ENCODE results near the gene TAF9. TPM values are rescaled to one million over a fixed set of nuclear protein-coding genes. Genes with fewer than 3 reads are reported as not detected.

Gene TAF9
- polyA plus RNA-seq, 1 of the 3 experiments (the other 2 are of a cell fraction) = 106 TPM

DNA sequence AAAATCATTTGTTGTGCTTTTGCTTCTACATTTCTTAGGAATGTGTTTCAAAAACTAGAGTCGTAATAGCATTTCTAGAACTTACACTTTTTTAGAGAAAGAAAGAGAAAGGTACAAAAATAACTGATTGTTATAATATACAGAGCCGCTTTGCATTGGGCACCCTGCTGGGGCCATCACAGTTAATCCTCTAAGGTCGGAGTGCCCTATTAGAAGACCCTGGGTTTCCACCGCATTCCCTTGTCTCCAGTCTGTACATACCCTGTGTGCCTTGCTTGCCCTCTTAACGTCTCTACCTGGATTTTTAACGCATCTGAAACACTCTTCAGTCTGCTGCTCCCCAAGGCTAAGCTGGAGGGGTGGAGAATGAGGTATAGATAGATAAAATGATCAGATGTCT lies 46.9 kb upstream of the TAF9 start (continued):
- TF ChIP-seq, protein P1, sequence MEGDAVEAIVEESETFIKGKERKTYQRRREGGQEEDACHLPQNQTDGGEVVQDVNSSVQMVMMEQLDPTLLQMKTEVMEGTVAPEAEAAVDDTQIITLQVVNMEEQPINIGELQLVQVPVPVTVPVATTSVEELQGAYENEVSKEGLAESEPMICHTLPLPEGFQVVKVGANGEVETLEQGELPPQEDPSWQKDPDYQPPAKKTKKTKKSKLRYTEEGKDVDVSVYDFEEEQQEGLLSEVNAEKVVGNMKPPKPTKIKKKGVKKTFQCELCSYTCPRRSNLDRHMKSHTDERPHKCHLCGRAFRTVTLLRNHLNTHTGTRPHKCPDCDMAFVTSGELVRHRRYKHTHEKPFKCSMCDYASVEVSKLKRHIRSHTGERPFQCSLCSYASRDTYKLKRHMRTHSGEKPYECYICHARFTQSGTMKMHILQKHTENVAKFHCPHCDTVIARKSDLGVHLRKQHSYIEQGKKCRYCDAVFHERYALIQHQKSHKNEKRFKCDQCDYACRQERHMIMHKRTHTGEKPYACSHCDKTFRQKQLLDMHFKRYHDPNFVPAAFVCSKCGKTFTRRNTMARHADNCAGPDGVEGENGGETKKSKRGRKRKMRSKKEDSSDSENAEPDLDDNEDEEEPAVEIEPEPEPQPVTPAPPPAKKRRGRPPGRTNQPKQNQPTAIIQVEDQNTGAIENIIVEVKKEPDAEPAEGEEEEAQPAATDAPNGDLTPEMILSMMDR (IDR thresholded peaks at IDR 0.05) = no peak

DNA sequence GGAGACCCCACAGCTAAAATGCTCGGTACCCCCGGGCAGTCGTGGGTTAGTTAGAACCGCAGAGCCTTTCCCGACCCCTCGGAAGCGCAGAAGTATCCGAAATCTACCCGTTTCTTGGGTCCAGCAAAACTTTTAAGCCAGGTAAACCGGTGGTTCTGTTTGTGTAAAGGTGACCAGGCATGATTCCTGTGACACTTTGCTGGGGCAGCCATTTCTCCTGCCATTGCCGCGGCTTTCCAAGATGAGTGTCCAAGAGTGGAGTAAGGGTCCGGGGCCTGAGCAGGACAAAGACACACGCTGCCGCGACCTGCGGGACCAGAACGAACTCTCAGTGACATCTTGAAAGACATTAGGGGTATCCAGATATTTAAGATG lies 46.3 kb upstream of the TAF9 start:
- ChIA-PET POLR2A (no interaction called here), CTCF (no interaction called here)

DNA sequence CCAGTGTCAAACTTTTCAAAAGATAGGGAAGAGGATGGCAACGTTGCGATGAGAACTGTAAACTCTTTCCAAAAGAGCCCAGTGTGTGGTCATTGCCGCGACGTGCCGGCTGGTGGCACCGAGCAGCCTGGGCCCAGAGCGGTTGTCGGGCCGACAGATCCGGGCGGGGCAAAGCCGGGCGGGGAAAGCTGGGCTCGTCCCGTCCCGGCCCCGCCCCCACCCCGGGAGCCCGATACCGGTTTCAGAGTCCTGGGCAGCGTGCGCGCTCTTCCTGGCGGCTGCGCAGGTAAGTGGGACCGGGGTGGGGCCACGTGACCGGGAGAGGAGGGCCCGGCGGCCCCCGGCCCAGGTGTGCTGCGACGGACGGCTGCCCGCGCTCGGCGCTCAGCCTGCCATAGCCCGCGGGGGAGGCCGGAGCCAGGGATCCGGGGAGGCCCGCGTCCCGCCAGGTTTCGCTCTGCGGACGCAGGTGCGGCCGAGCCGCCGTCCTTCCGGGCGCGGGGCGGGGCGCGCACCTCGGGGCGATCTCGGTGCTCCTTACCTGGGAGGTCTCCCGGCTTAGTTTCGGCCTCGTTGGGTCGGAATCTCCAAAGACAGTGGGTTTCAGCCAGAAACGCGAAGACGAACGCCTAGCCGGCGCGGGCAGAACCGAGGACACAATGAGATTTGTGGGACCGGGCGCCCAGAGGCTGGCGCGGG lies 45.7 kb upstream of the TAF9 start, which contains the start of gene MARVELD2:
TSS of gene MARVELD2 (plus strand) at position 232 of the 699 bp plus-strand sequence. CDS start 4,270 bp downstream, outside the sequence.
- Histone ChIP-seq H3K9me3 (no peaks in the 10 kb centered on the region), H3K4me3 (ENCODE audit: low read depth in 2 of 2, low read length in 1 of 2) (no peak within 1 kb of the TSS), H3K4me2 (no peak within 1 kb of the TSS), H3K27me3 (ENCODE audit: insufficient read depth) (no peaks in the 10 kb centered on the region), H3K27ac (ENCODE audit: low read depth in 2 of 2, low read length in 1 of 2) (no peak within 1 kb of the TSS), H2AFZ (ENCODE audit: low read depth) (no peak within 1 kb of the TSS), H3K4me1 (ENCODE audit: control insufficient read depth in 1 of 2, insufficient read depth in 2 of 2, low read depth in 1 of 2, low read length in 1 of 2) (no peaks in the 10 kb centered on the region), H3F3A (replicated peaks; ENCODE audit: insufficient read depth) (peaks cover 3% of the 10 kb centered on the region), H4K20me1 (ENCODE audit: insufficient read depth) (no peaks in the 10 kb centered on the region), H3K36me3 (replicated peaks in 1 of 2; ENCODE audit: control insufficient read depth in 1 of 2, insufficient read depth in 2 of 2, low read length in 1 of 2) (peaks cover 31 to 38% of the 10 kb centered on the region in 2 experiments), H3K9ac (no peak within 1 kb of the TSS), H3K79me2 (ENCODE audit: insufficient read depth) (no peaks in the 10 kb centered on the region), H3K9me2 (no peaks in the 10 kb centered on the region; the same call in 1 of the 2 replicates)
- peak; percentile 26 for DNase-seq
- TF ChIP-seq NFIC (IDR thresholded peaks at IDR 0.05; ENCODE audit: borderline replicate concordance) (no peak), FOXM1 (IDR thresholded peaks at IDR 0.05; ENCODE audit: low read depth) (no peak), SIN3A (IDR thresholded peaks at IDR 0.05; ENCODE audit: borderline replicate concordance, low read depth, low read length) (no peak), MXI1 (IDR thresholded peaks at IDR 0.05; ENCODE audit: low read depth, low read length) (no peak), GABPA (IDR thresholded peaks at IDR 0.05; ENCODE audit: low read depth) (no peak), YY1 (IDR thresholded peaks at IDR 0.05; ENCODE audit: low read depth) (no peak), FOXJ3 (CRISPR knock-in tag; IDR thresholded peaks at IDR 0.05) (no peak), TEAD4 (IDR thresholded peaks at IDR 0.05; ENCODE audit: borderline replicate concordance, insufficient read depth) (no peak), RFX5 (IDR thresholded peaks at IDR 0.05; ENCODE audit: low read length) (no peak)
- TF ChIP-seq, protein P2, sequence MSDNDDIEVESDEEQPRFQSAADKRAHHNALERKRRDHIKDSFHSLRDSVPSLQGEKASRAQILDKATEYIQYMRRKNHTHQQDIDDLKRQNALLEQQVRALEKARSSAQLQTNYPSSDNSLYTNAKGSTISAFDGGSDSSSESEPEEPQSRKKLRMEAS (IDR thresholded peaks at IDR 0.05; ENCODE audit: low read depth) = no peak
- TF ChIP-seq, protein P3, sequence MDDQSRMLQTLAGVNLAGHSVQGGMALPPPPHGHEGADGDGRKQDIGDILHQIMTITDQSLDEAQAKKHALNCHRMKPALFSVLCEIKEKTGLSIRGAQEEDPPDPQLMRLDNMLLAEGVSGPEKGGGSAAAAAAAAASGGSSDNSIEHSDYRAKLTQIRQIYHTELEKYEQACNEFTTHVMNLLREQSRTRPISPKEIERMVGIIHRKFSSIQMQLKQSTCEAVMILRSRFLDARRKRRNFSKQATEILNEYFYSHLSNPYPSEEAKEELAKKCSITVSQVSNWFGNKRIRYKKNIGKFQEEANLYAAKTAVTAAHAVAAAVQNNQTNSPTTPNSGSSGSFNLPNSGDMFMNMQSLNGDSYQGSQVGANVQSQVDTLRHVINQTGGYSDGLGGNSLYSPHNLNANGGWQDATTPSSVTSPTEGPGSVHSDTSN (IDR thresholded peaks at IDR 0.05) = no peak
- WGBS (ENCODE audit: low lambda C conversion rate) = 93% methylated on average over 45 of the region's 78 CpGs
- ChIA-PET POLR2A (no interaction called here), CTCF (no interaction called here)

More for the DNA sequence above, 46.3 kb upstream of the TAF9 start:
- Histone ChIP-seq H3K27me3 (ENCODE audit: insufficient read depth) (no peaks in the 10 kb centered on the region), H3K9me3 (no peaks in the 10 kb centered on the region), H3K9ac (no peak overlapping the region), H3K4me1 (ENCODE audit: control insufficient read depth in 1 of 2, insufficient read depth in 2 of 2, low read depth in 1 of 2, low read length in 1 of 2) (no peaks in the 10 kb centered on the region), H4K20me1 (ENCODE audit: insufficient read depth) (no peaks in the 10 kb centered on the region), H2AFZ (ENCODE audit: low read depth) (no peak overlapping the region), H3K79me2 (ENCODE audit: insufficient read depth) (no peaks in the 10 kb centered on the region), H3K9me2 (no peaks in the 10 kb centered on the region; the same call in 1 of the 2 replicates), H3K4me2 (no peak overlapping the region), H3K27ac (ENCODE audit: low read depth in 2 of 2, low read length in 1 of 2) (no peak overlapping the region), H3F3A (replicated peaks; ENCODE audit: insufficient read depth) (peaks cover 3% of the 10 kb centered on the region), H3K36me3 (replicated peaks in 1 of 2; ENCODE audit: control insufficient read depth in 1 of 2, insufficient read depth in 2 of 2, low read length in 1 of 2) (peaks cover 28 to 33% of the 10 kb centered on the region in 2 experiments), H3K4me3 (ENCODE audit: low read depth in 2 of 2, low read length in 1 of 2) (no peak overlapping the region)
- WGBS (ENCODE audit: low lambda C conversion rate) = 98% methylated on average over 13 of the region's 18 CpGs
- TF ChIP-seq GATA2 (CRISPR knock-in tag; IDR thresholded peaks at IDR 0.05) (no peak), TAF1 (IDR thresholded peaks at IDR 0.05; ENCODE audit: borderline replicate concordance, low read depth, low read length) (no peak), RCOR1 (IDR thresholded peaks at IDR 0.05; ENCODE audit: low read length) (no peak)
- TF ChIP-seq, protein P2 (IDR thresholded peaks at IDR 0.05; ENCODE audit: low read depth) = no peak
- DNase-seq = no peak
